ENCODE data around the gene SOCS7.

SOCS7 gene

GRCh38 chr17:38326996-38327792 is 24.4 kb upstream of the SOCS7 start:
- H3K9me2 ChIP-seq (replicated peaks; ENCODE audit: insufficient read depth, low read length) = no peaks in the 10 kb centered on the region
- no peak overlapping the region for H3K4me3 ChIP-seq (ENCODE audit: low read length)
- peaks cover 3% of the 10 kb centered on the region; the same call in 1 of the 2 replicates for H3K36me3 ChIP-seq (replicated peaks; ENCODE audit: insufficient read depth, low read length)
- H3K9me3 ChIP-seq (replicated peaks; ENCODE audit: insufficient read depth, low read length) = no peaks in the 10 kb centered on the region
- H3K79me2 ChIP-seq (ENCODE audit: low read length) = no peaks in the 10 kb centered on the region
- H4K20me1 ChIP-seq (ENCODE audit: insufficient read depth, low read length) = no peaks in the 10 kb centered on the region
- no peaks in the 10 kb centered on the region for H3K4me1 ChIP-seq (ENCODE audit: low read length)
- no peak overlapping the region for H3K9ac ChIP-seq (ENCODE audit: low read length)
- no peaks in the 10 kb centered on the region for H3K27me3 ChIP-seq (replicated peaks; ENCODE audit: insufficient read depth, low read length)
- no peaks in the 10 kb centered on the region for H3F3A ChIP-seq (ENCODE audit: insufficient read depth, low read length)
- no peak overlapping the region for H3K4me2 ChIP-seq (ENCODE audit: low read depth, low read length)
- no peak for DNase-seq
- H3K27ac ChIP-seq (ENCODE audit: low read length) = no peak overlapping the region
- H2AFZ ChIP-seq (ENCODE audit: low read length) = no peak overlapping the region
- TF ChIP-seq EZH2 (optimal IDR thresholded peaks at IDR 0.05; ENCODE audit: low read depth, low read length) = no peak
- TF ChIP-seq, protein P1, sequence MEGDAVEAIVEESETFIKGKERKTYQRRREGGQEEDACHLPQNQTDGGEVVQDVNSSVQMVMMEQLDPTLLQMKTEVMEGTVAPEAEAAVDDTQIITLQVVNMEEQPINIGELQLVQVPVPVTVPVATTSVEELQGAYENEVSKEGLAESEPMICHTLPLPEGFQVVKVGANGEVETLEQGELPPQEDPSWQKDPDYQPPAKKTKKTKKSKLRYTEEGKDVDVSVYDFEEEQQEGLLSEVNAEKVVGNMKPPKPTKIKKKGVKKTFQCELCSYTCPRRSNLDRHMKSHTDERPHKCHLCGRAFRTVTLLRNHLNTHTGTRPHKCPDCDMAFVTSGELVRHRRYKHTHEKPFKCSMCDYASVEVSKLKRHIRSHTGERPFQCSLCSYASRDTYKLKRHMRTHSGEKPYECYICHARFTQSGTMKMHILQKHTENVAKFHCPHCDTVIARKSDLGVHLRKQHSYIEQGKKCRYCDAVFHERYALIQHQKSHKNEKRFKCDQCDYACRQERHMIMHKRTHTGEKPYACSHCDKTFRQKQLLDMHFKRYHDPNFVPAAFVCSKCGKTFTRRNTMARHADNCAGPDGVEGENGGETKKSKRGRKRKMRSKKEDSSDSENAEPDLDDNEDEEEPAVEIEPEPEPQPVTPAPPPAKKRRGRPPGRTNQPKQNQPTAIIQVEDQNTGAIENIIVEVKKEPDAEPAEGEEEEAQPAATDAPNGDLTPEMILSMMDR (IDR thresholded peaks at IDR 0.05; ENCODE audit: low read length) = no peak
- TF ChIP-seq EZH2phosphoT487 (IDR thresholded peaks at IDR 0.05; ENCODE audit: low read length) = no peak

GRCh38 chr17:38327936-38328335 is 23.7 kb upstream of the SOCS7 start:
- no peak overlapping the region for H3K4me3 ChIP-seq (ENCODE audit: low read length)
- H3K27me3 ChIP-seq (replicated peaks; ENCODE audit: insufficient read depth, low read length) = no peaks in the 10 kb centered on the region
- no peak overlapping the region for H3K27ac ChIP-seq (ENCODE audit: low read length)
- no peaks in the 10 kb centered on the region for H3K4me1 ChIP-seq (ENCODE audit: low read length)
- no peaks in the 10 kb centered on the region for H3K9me2 ChIP-seq (replicated peaks; ENCODE audit: insufficient read depth, low read length)
- no peak overlapping the region for H2AFZ ChIP-seq (ENCODE audit: low read length)
- TF ChIP-seq EZH2phosphoT487 (IDR thresholded peaks at IDR 0.05; ENCODE audit: low read length) (no peak), EZH2 (optimal IDR thresholded peaks at IDR 0.05; ENCODE audit: low read depth, low read length) (no peak)
- TF ChIP-seq, protein P1 (IDR thresholded peaks at IDR 0.05; ENCODE audit: low read length) = no peak
- no peaks in the 10 kb centered on the region for H3K36me3 ChIP-seq (replicated peaks; ENCODE audit: insufficient read depth, low read length)
- no peak overlapping the region for H3K4me2 ChIP-seq (ENCODE audit: low read depth, low read length)
- DNase-seq = no peak
- H4K20me1 ChIP-seq (ENCODE audit: insufficient read depth, low read length) = no peaks in the 10 kb centered on the region
- no peaks in the 10 kb centered on the region for H3K79me2 ChIP-seq (ENCODE audit: low read length)
- no peak overlapping the region for H3K9ac ChIP-seq (ENCODE audit: low read length)
- H3F3A ChIP-seq (ENCODE audit: insufficient read depth, low read length) = no peaks in the 10 kb centered on the region
- H3K9me3 ChIP-seq (replicated peaks; ENCODE audit: insufficient read depth, low read length) = no peaks in the 10 kb centered on the region

- Histone ChIP-seq H3K9ac (ENCODE audit: low read length) (no peak overlapping the region), H3K9me2 (replicated peaks; ENCODE audit: insufficient read depth, low read length) (no peaks in the 10 kb centered on the region), H3K79me2 (ENCODE audit: low read length) (no peaks in the 10 kb centered on the region), H3K4me2 (ENCODE audit: low read depth, low read length) (no peak overlapping the region), H3K4me3 (ENCODE audit: low read length) (no peak overlapping the region), H4K20me1 (ENCODE audit: insufficient read depth, low read length) (no peaks in the 10 kb centered on the region), H3F3A (ENCODE audit: insufficient read depth, low read length) (no peaks in the 10 kb centered on the region), H2AFZ (ENCODE audit: low read length) (no peak overlapping the region), H3K9me3 (replicated peaks; ENCODE audit: insufficient read depth, low read length) (no peaks in the 10 kb centered on the region), H3K4me1 (ENCODE audit: low read length) (no peaks in the 10 kb centered on the region), H3K36me3 (replicated peaks; ENCODE audit: insufficient read depth, low read length) (no peaks in the 10 kb centered on the region), H3K27me3 (replicated peaks; ENCODE audit: insufficient read depth, low read length) (no peaks in the 10 kb centered on the region), H3K27ac (ENCODE audit: low read length) (no peak overlapping the region)
- no peak for DNase-seq
- TF ChIP-seq EZH2phosphoT487 (IDR thresholded peaks at IDR 0.05; ENCODE audit: low read length) = no peak
- TF ChIP-seq EZH2 (optimal IDR thresholded peaks at IDR 0.05; ENCODE audit: low read depth, low read length) = no peak
Observed at GRCh38 chr17:38328620-38329019, 23.0 kb upstream of the SOCS7 start.

DNA sequence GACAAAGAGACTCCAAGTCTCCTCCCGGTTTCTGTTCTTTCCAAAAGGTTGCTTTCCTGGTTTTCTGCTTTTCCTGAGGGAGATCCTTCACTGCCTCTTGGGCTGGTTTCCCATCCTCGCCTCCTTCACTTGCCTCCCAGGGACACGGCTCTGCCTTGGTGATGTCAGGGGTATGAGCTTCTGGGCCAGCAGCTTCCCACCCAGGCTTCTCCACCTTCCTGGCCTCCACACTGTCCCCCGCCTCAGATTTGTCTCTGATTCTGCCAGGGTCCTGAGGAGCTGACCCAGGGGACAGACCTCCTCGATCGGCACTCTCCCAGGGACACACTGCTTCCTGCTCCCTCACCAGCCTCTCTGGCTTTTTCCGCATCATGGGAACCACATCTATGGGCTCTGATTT is 22.4 kb upstream of the SOCS7 start:
- no peaks in the 10 kb centered on the region for H3K9me3 ChIP-seq (replicated peaks; ENCODE audit: insufficient read depth, low read length)
- H3K27me3 ChIP-seq (replicated peaks; ENCODE audit: insufficient read depth, low read length) = no peaks in the 10 kb centered on the region
- H3K79me2 ChIP-seq (ENCODE audit: low read length) = no peaks in the 10 kb centered on the region
- H3K9me2 ChIP-seq (replicated peaks; ENCODE audit: insufficient read depth, low read length) = no peaks in the 10 kb centered on the region
- DNase-seq = no peak
- no peaks in the 10 kb centered on the region for H4K20me1 ChIP-seq (ENCODE audit: insufficient read depth, low read length)
- TF ChIP-seq EZH2phosphoT487 (IDR thresholded peaks at IDR 0.05; ENCODE audit: low read length) (no peak), EZH2 (optimal IDR thresholded peaks at IDR 0.05; ENCODE audit: low read depth, low read length) (no peak)
- TF ChIP-seq, protein P1 (IDR thresholded peaks at IDR 0.05; ENCODE audit: low read length) = no peak
- H3K4me3 ChIP-seq (ENCODE audit: low read length) = no peak overlapping the region
- H3K4me1 ChIP-seq (ENCODE audit: low read length) = no peaks in the 10 kb centered on the region
- no peaks in the 10 kb centered on the region for H3F3A ChIP-seq (ENCODE audit: insufficient read depth, low read length)
- no peak overlapping the region for H2AFZ ChIP-seq (ENCODE audit: low read length)
- H3K4me2 ChIP-seq (ENCODE audit: low read depth, low read length) = no peak overlapping the region
- no peaks in the 10 kb centered on the region for H3K36me3 ChIP-seq (replicated peaks; ENCODE audit: insufficient read depth, low read length)
- H3K9ac ChIP-seq (ENCODE audit: low read length) = no peak overlapping the region
- H3K27ac ChIP-seq (ENCODE audit: low read length) = no peak overlapping the region
